H1 (cell line): ENCODE data around the gene MGLL. TPM values are rescaled to one million over a fixed set of nuclear protein-coding genes. Genes with fewer than 3 reads are reported as not detected.

Experiments used
- SP1 ChIP-seq: IDR thresholded peaks from 2 replicates; pipeline ENCODE4 v1.6.1; 2011; ENCODE audit warnings: low read depth, low read length
- TAF1 ChIP-seq: IDR thresholded peaks from 2 replicates; pipeline ENCODE4 v1.6.1; 2011; ENCODE audit warnings: mild to moderate bottlenecking, low read depth, low read length
- TBP ChIP-seq: IDR thresholded peaks from 2 replicates; pipeline ENCODE4 v1.6.1; 2011; ENCODE audit warnings: low read depth, low read length, improper control_type of control experiment
- polyA plus RNA-seq, 7 experiments: library from polyadenylated mRNA; depleted of rRNA in 3 of 7; stranded (reverse) in 5 of 7; unstranded in 2 of 7; fragments of >200 nt in 5 of 7; fragments of 200-250 nt in 2 of 7; gene quantifications; 1 replicate in 5 of 7; 2 replicates in 1 of 7; 4 replicates in 1 of 7; pipeline versions ENCODE4 v1.2.1 to v1.2.3, GENCODE V29; 2011 to 2013; ENCODE audit warnings: missing spikeins in 2 of 7, mixed read lengths in 2 of 7
- total RNA-seq: library from RNA; stranded (reverse); fragmentation: NEBNext Ultra II Directional; extraction: Animal tissue kit (Norgen Biotek cat#: 25700); gene quantifications from 2 replicates; pipeline ENCODE4 v1.2.1, GENCODE V29; 2021

MGLL gene
- total and polyA plus RNA-seq, 2 of the 8 experiments (the other 6 are each of a cell fraction or from before 2014, with no cell fraction given) = 0.05 to 0.34 TPM

GRCh38 chr3:127785711-127786265, 36.5 kb downstream of the MGLL start (continued):
- TF ChIP-seq SP1 = no peak
- no peak for TF ChIP-seq TAF1
- no peak for TF ChIP-seq TBP
